Peyer's patch (tissue), 4 donors: ENCODE data around the gene ZNF311.

Source experiments
- POLR2A ChIP-seq, 2 donors: fragments of 450-650 bp; IDR thresholded peaks; one replicate each; pipeline ENCODE4 v1.5.1; 2017; ENCODE audit warnings: antibody characterized with exemption in 2 of 2, mild to moderate bottlenecking in 2 of 2, moderate library complexity in 2 of 2
- TF ChIP-seq, protein P1 (sequence below), 6 experiments: fragments of 450-650 bp in 4 of 6; fragments of 200-600 bp in 2 of 6; sonication (generic) in 1 of 6; IDR thresholded peaks; one replicate each; pipeline ENCODE4 v1.5.1; 2017 to 2019; ENCODE audit warnings: antibody characterized with exemption in 6 of 6, mild to moderate bottlenecking in 3 of 6, moderate library complexity in 1 of 6

DNA sequence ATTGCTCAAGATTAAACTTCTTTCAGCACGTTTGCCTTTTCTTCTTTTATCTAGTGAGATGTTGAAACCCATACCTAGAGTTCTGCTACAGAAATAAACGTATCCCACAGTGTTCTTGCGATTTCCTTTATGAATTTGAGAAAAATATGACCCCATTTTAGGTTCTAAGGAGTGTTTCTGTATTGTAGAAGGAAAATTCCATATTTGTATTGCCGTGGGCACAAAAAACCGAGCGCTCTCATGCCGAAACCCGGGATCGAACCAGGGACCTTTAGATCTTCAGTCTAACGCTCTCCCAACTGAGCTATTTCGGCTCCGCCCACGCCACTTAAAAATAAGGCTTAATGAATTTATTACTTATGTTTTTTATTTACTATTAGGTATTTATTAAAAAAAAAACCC lies 23.7 kb downstream of the ZNF311 start:
- TF ChIP-seq POLR2A (IDR thresholded peaks at IDR 0.05), result no peak
- TF ChIP-seq, protein P1, sequence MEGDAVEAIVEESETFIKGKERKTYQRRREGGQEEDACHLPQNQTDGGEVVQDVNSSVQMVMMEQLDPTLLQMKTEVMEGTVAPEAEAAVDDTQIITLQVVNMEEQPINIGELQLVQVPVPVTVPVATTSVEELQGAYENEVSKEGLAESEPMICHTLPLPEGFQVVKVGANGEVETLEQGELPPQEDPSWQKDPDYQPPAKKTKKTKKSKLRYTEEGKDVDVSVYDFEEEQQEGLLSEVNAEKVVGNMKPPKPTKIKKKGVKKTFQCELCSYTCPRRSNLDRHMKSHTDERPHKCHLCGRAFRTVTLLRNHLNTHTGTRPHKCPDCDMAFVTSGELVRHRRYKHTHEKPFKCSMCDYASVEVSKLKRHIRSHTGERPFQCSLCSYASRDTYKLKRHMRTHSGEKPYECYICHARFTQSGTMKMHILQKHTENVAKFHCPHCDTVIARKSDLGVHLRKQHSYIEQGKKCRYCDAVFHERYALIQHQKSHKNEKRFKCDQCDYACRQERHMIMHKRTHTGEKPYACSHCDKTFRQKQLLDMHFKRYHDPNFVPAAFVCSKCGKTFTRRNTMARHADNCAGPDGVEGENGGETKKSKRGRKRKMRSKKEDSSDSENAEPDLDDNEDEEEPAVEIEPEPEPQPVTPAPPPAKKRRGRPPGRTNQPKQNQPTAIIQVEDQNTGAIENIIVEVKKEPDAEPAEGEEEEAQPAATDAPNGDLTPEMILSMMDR (IDR thresholded peaks at IDR 0.05), result no peak
